ENCODE measurements around the gene RFX5.
A peak's percentile ranks its signal among the peaks of the same experiment; 100 is the strongest.

Gene RFX5

DNA sequence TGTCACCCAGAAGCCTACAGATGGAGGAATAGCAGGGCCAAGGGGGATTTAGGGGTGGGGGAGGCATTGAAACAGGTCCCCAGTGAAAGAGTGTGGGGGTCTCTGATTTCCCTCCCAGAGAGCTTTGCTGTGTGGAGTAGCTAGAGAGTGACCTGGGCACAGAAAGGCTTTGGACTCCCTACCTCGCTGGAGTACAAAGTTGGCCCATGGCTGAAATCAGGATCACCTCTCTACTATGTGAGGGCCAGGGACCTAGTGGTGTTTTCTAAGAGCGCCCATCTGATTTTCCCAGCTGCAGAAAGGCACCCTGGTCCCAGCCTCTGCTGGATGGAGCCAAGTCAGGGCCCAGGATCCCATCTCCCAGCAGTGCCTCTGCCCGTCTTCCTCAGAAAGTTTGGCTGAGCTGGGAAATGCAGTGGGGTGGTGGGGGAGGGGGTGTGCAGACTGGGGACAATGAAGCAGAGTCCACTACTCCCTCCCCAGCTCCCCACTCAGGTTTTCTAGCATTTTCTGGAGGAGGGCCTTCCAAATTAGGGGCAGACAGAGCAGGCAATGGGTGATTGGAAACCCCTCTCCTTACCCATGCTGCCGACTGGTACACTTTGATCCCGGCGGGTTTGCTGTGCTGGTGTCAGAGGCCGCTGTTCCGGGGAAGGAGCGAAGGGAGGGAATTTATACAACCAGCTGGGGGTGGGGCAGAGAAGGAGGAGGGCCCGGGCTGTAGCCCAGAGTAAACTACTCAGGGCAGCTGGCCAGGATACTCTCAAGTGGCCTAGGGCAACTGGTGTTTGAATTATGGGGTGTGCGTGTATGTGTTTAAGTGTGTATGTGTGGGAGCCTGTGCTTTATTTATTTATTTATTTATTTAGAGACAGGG lies 25.2 kb upstream of the RFX5 start, which contains the start of gene SELENBP1:
Gene SELENBP1, minus strand, starts transcription at position 648 of the 877 bp plus-strand sequence. Its CDS starts 64 bp downstream, at position 584.
- no peak within 1 kb of the TSS for H3K4me3 ChIP-seq (ENCODE audit: low read depth, low read length)
- ChIA-PET POLR2A (interaction anchor here (0.6 to 1.7 kb wide), 7 partner anchors 16 to 386 kb away, joined by 3 to 13 read pairs (median 3); partner anchors contain the start of genes PI4KB and PSMB4), CTCF (interaction anchor here (0.7 to 1.3 kb wide), 7 partner anchors 10 to 929 kb away, joined by 3 to 6 read pairs (median 3); no protein-coding TSS in a partner anchor)
- H3K27ac ChIP-seq (ENCODE audit: extremely low read depth, low read depth, low read length): peak within 1 kb of the TSS; percentile 64
- peaks cover 0 to 24% of the 10 kb centered on the region in 2 experiments; a peak in 2 of 3 replicates for H3K36me3 ChIP-seq (ENCODE audit: control insufficient read depth in 2 of 2, insufficient read depth in 1 of 2, low read length in 2 of 2)
- H3K4me1 ChIP-seq (ENCODE audit: control insufficient read depth, insufficient read depth, low read length): peaks cover 12% of the 10 kb centered on the region
- no peaks in the 10 kb centered on the region for H3K9me3 ChIP-seq (ENCODE audit: control insufficient read depth, insufficient read depth, low read depth, low read length)
- peak; percentile 96 for TF ChIP-seq SCRT2 (tag by site-specific recombination; IDR thresholded peaks at IDR 0.05)
- no peak for TF ChIP-seq ZNF830 (tag by site-specific recombination; IDR thresholded peaks at IDR 0.05; ENCODE audit: low read depth)
- TF ChIP-seq ZNF544 (tag by site-specific recombination; IDR thresholded peaks at IDR 0.05): no peak
- no peak for TF ChIP-seq TSHZ1 (tag by site-specific recombination; IDR thresholded peaks at IDR 0.05; ENCODE audit: borderline replicate concordance)
- TF ChIP-seq ATF2 (tag by site-specific recombination; IDR thresholded peaks at IDR 0.05; ENCODE audit: low read depth): no peak
- TF ChIP-seq KLF1 (tag by site-specific recombination; IDR thresholded peaks at IDR 0.05): peak; percentile 75
- TF ChIP-seq HOXA7 (CRISPR knock-in tag; IDR thresholded peaks at IDR 0.05; ENCODE audit: borderline replicate concordance): no peak
- TF ChIP-seq ZNF585B (tag by site-specific recombination; IDR thresholded peaks at IDR 0.05): no peak
- TF ChIP-seq, protein P1, sequence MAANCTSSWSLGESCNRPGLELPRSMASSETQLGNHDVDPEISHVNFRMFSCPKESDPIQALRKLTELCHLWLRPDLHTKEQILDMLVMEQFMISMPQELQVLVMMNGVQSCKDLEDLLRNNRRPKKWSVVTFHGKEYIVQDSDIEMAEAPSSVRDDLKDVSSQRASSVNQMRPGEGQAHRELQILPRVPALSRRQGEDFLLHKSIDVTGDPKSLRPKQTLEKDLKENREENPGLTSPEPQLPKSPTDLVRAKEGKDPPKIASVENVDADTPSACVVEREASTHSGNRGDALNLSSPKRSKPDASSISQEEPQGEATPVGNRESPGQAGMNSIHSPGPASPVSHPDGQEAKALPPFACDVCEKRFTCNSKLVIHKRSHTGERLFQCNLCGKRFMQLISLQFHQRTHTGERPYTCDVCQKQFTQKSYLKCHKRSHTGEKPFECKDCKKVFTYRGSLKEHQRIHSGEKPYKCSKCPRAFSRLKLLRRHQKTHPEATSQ (tag by site-specific recombination; IDR thresholded peaks at IDR 0.05): no peak
- TF ChIP-seq ZBTB10 (tag by site-specific recombination; IDR thresholded peaks at IDR 0.05): 0 out of 2 replicates have a peak, but pooled peaks have one; percentile 27
- TF ChIP-seq ZNF624 (tag by site-specific recombination; IDR thresholded peaks at IDR 0.05): no peak
- peak; percentile 67; the same call in 1 of the 2 replicates for TF ChIP-seq ZFP69B (tag by site-specific recombination; IDR thresholded peaks at IDR 0.05)
- no peak for TF ChIP-seq ZNF311 (tag by site-specific recombination; IDR thresholded peaks at IDR 0.05; ENCODE audit: borderline replicate concordance)
- no peak for TF ChIP-seq ZNF473 (tag by site-specific recombination; IDR thresholded peaks at IDR 0.05)
- peak; percentile 75 for TF ChIP-seq PATZ1 (tag by site-specific recombination; IDR thresholded peaks at IDR 0.05)
- TF ChIP-seq PRDM10 (tag by site-specific recombination; IDR thresholded peaks at IDR 0.05): peak; percentile 82
- no peak for TF ChIP-seq ZNF776 (tag by site-specific recombination; IDR thresholded peaks at IDR 0.05; ENCODE audit: borderline replicate concordance)
- peak; percentile 28; the same call in 1 of the 2 replicates for TF ChIP-seq ZNF610 (tag by site-specific recombination; IDR thresholded peaks at IDR 0.05; ENCODE audit: borderline replicate concordance)
- no peak for TF ChIP-seq ZNF645 (tag by site-specific recombination; IDR thresholded peaks at IDR 0.05)
